ENCODE data around the gene HMGXB4. TPM values are rescaled to one million over a fixed set of nuclear protein-coding genes. Genes with fewer than 3 reads are reported as not detected.

Gene HMGXB4
- total and polyA plus RNA-seq, 2 of the 13 experiments (the other 11 are each of a cell fraction or from before 2014, with no cell fraction given) = 13.9 to 16.3 TPM

- in situ Hi-C loops (cut with HindIII; ENCODE audit: extremely low pct_ligation_motif_present, low pct_unique_long_range_greater_than_20kb) (no loop called here), intact Hi-C loops (cut with micrococcal nuclease; ENCODE audit: unreplicated experiment) (loop anchor here (1.0 to 5.0 kb wide), 3 partner anchors 16 to 71 kb away; partner anchors contain the start of gene HMGXB4)
- no peaks in the 10 kb centered on the region for H3K79me2 ChIP-seq (ENCODE audit: insufficient read depth, low read length)
- peaks cover 53% of the 10 kb centered on the region for H3K4me1 ChIP-seq (ENCODE audit: insufficient read depth, low read length)
- FAIRE-seq (peak; percentile 95), DNase-seq (ENCODE audit: low spot score) (peak; percentile 96), ATAC-seq (peak; percentile 97)
- H3K27me3 ChIP-seq (ENCODE audit: control insufficient read depth in 1 of 2, insufficient read depth in 2 of 2, low read length in 2 of 2) = no peaks in the 10 kb centered on the region
- ChIA-PET CTCF (ENCODE audit: low intra/inter-chr PET ratio, low total read pairs) (no interaction called here), POLR2A (interaction anchor here (0.9 to 3.0 kb wide), 6 partner anchors 16 to 70 kb away, joined by 3 to 49 read pairs (median 10); partner anchors contain the start of gene TOM1)
- H3K9ac ChIP-seq (ENCODE audit: insufficient read depth, low read depth, low read length) = peak overlapping the region; percentile 46
- H3K36me3 ChIP-seq (replicated peaks in 1 of 2; ENCODE audit: control insufficient read depth in 1 of 2, insufficient read depth in 2 of 2, low read length in 2 of 2) = peaks cover 36 to 63% of the 10 kb centered on the region in 2 experiments
- no peaks in the 10 kb centered on the region for H4K20me1 ChIP-seq (ENCODE audit: insufficient read depth, low read length)
- WGBS (ENCODE audit: low lambda C conversion rate) = 0% methylated on average over 11 of the region's 15 CpGs
- H3K4me2 ChIP-seq (ENCODE audit: low read depth, low read length) = peak overlapping the region; percentile 57
- no peak overlapping the region for H2AFZ ChIP-seq (ENCODE audit: low read length)
- H3K27ac ChIP-seq (ENCODE audit: extremely low read length, insufficient read depth, low read length) = peak overlapping the region; percentile 92
- peak overlapping the region in 1 of 3 experiments; percentile 45; a peak in 2 of 6 replicates for H3K4me3 ChIP-seq (replicated peaks in 1 of 3; ENCODE audit: insufficient read depth in 1 of 3, low read depth in 2 of 3, low read length in 3 of 3)
- no TSS peak for BruUV-seq (replicated peaks)
- no peaks in the 10 kb centered on the region for H3K9me3 ChIP-seq (ENCODE audit: low read length)
- TF ChIP-seq RARG (CRISPR knock-in tag; IDR thresholded peaks at IDR 0.05; ENCODE audit: low read depth) (no peak), TARDBP (CRISPR knock-in tag; IDR thresholded peaks at IDR 0.05) (peak; percentile 97), NBN (conservative IDR thresholded peaks at IDR 0.05) (no peak), MIER2 (CRISPR knock-in tag; IDR thresholded peaks at IDR 0.05) (peak; percentile 82; the same call in 1 of the 2 replicates), ZNF44 (CRISPR knock-in tag; IDR thresholded peaks at IDR 0.05) (no peak), ZNF264 (CRISPR knock-in tag; IDR thresholded peaks at IDR 0.05) (peak; percentile 77; the same call in 1 of the 2 replicates), ZNF317 (CRISPR knock-in tag; IDR thresholded peaks at IDR 0.05) (peak; percentile 61; the same call in 1 of the 2 replicates), KLF15 (CRISPR knock-in tag; IDR thresholded peaks at IDR 0.05; ENCODE audit: borderline replicate concordance) (no peak), ZSCAN20 (CRISPR knock-in tag; IDR thresholded peaks at IDR 0.05; ENCODE audit: borderline replicate concordance) (no peak), HIC2 (CRISPR knock-in tag; IDR thresholded peaks at IDR 0.05; ENCODE audit: low read depth) (peak; percentile 91), MED8 (CRISPR knock-in tag; IDR thresholded peaks at IDR 0.05; ENCODE audit: insufficient replicate concordance) (peak; percentile 57), MAFK (conservative IDR thresholded peaks at IDR 0.05 in 1 of 2, IDR thresholded peaks at IDR 0.05 in 1 of 2; ENCODE audit: low read length in 2 of 2) (no peak), RORA (CRISPR knock-in tag; IDR thresholded peaks at IDR 0.05) (no peak), ZNF160 (CRISPR knock-in tag; IDR thresholded peaks at IDR 0.05) (no peak; the same call in 1 of the 2 replicates), ZNF737 (CRISPR knock-in tag; IDR thresholded peaks at IDR 0.05; ENCODE audit: borderline replicate concordance) (no peak), HNRNPL (IDR thresholded peaks at IDR 0.05; ENCODE audit: low read depth, low read length) (peak; percentile 86), CTCF (CRISPR knock-in tag; IDR thresholded peaks at IDR 0.05) (no peak), ZBTB3 (CRISPR knock-in tag; IDR thresholded peaks at IDR 0.05; ENCODE audit: borderline replicate concordance, low read depth) (peak; percentile 43; the same call in 1 of the 2 replicates), CCDC6 (CRISPR knock-in tag; IDR thresholded peaks at IDR 0.05) (peak; percentile 69; the same call in 1 of the 2 replicates), CHCHD3 (CRISPR knock-in tag; IDR thresholded peaks at IDR 0.05) (no peak), SNAI1 (CRISPR knock-in tag; IDR thresholded peaks at IDR 0.05; ENCODE audit: borderline replicate concordance) (peak; percentile 66; the same call in 1 of the 2 replicates), PTBP1 (IDR thresholded peaks at IDR 0.05; ENCODE audit: low read depth, low read length, poor library complexity, severe bottlenecking) (no peak), HES4 (CRISPR knock-in tag; IDR thresholded peaks at IDR 0.05; ENCODE audit: borderline replicate concordance) (no peak)
Observed at GRCh38 chr22:35328472-35328885, 71.2 kb downstream of the HMGXB4 start.

Measured in HepG2 (cell line).